ENCODE measurements around the gene PSMF1.

PSMF1 gene

DNA sequence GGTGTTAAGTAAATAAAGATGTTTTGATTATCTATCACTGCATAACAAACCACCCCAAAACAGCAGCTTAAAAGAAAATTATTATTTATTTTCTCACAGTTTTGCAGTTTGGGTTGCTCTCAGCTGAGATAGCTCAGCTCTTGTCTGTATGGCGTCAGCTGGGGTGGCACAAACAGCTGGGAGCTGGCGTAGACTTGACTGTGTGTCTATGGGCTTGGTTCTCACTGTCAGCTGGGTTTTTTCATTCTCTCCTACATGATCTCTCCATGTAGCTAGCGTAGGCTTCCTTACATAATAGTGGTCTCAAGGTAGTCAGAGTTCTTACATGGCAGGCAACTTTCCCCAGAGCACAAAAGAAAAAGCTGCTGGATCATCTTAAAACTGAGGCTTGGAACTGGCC lies 72.9 kb downstream of the PSMF1 start:
- no peak for DNase-seq

DNA sequence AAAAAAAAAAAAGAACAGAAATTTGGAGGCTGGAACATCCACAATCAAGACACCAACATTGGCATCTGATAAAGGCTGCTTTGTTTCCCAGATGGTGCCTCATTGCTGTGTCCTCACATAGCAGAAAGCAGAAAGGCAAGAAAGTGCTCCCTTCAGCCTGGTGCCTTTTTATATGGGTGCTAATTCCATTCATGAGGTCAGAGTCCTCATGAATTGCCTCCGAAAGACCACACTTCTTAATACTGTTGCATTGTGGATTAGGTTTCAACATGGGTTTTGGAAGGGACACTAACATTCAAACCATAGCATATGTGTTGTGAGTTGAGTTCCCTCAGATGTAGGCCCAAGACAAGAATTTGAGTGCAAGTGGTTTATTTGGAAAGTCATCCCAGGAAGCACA lies 76.8 kb downstream of the PSMF1 start:
- no peak for DNase-seq

GRCh38 chr20:1196634-1197033 lies 78.2 kb downstream of the PSMF1 start:
- DNase-seq = no peak

- DNase-seq = no peak
These were observed 79.4 kb downstream of the PSMF1 start for GRCh38 chr20:1197801-1198200.

DNA sequence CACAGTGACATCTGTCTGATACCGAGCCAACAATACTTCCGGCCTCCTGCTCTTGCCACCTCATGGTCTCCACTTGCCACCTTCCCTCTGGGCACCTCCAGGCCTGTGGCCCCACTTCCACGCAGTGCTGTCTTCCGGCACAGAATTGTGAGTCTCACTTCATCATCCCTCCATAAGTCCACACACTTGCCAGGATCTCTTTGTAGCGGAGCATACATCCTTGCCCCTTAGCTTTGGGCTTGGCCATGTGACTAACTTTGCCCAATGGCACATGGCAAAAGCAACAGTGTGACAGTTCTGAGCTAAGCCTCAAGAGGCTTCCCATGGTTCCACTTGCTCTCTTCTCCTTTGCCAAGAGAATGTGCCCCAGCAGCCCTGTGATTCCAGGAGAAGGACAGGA lies 80.3 kb downstream of the PSMF1 start:
- no peak for DNase-seq

DNA sequence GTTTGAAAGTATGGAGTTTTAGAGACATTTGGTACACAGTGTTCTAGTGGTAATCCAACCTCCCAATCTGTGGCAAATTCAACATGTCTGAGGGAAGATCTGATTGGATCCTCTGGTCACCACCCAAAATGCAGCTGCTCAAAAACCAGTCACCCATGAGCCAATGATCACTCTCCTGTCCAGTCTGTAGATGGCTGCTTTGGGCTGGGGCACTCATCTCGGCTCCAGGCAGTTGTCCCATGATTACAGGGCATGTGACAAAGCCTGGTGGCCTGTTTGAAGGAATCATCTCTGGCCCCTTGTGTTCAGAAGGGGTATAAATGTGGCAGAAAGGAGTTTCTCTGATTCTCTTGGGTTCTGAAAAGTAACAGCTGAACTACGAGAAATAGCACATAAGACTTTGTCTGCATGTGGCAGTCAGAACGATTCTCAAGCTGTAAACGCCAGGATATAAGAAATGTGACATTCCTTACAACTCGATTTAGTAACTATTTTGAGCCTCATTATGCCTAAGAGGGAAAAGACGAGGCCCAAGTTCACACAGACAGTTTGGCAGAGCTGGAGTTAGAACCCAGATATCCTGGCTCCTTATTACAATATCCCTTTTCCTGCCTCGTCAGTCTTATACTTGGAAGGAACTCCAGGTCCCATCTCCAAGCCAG lies 80.9 kb downstream of the PSMF1 start:
- no peak for DNase-seq

DNA sequence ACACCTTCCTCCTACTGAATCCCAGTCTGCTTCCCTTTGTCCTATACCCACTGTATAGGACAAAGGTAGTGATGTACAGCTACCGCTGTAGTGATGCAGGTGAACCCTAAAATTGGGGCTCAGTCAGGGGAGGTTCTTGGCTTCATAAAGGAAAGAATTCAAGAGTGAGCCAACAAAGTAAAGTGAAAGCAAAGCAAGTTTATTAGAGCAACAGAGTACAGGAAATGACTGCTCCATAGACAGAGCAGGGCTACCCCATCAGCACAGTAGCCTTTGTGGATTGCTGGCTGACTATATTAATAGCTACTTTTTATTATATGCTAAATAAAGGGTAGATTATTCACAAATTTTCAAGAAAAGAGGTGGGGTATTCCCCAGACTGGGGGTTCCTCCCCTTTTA lies 81.6 kb downstream of the PSMF1 start:
- no peak for DNase-seq

DNA sequence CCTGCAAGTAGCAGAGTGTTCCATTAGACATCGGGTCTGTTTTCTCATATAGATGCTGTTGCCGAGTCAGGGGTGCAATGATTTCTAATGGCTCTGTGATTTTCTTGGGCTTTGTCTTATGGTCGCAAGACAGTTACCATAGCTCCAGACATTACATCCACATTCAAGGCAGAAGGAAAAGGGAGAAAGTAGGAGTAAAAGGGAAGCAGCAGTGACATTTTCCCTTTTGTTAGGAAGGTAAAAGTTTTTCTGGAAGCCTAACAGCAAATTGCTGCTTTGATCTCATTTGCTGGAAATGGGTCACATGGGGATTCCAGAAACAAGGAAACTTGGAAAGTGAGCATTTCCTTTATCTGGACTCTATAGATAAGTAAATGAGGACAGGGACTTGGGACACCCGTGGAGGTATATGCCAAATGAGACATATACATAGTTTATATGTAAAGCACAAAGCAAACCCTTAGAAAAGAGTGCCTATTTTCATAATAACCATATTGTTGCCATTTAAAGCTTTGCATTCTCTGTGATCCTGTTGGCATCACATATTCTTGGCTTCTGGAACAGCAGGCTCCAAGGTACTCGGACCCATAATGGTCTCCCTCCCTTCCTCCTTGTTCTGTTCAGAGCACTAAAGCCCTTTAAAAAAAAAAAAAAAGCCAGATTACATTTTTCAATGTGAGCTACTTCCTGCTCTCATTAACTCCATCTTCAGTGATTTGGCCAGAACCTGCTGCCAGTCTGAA lies 84.5 kb downstream of the PSMF1 start, which contains the start of gene C20orf202:
Gene C20orf202 (plus strand): TSS at position 693 of the 743 bp plus-strand sequence. CDS start 132 bp downstream, outside the sequence.
- DNase-seq = no peak

GRCh38 chr20:1203630-1204029 lies 85.2 kb downstream of the PSMF1 start:
- DNase-seq = no peak

GRCh38 chr20:1204113-1204512 lies 85.7 kb downstream of the PSMF1 start:
- DNase-seq = no peak

GRCh38 chr20:1204576-1204975 lies 86.2 kb downstream of the PSMF1 start:
- DNase-seq = no peak

DNA sequence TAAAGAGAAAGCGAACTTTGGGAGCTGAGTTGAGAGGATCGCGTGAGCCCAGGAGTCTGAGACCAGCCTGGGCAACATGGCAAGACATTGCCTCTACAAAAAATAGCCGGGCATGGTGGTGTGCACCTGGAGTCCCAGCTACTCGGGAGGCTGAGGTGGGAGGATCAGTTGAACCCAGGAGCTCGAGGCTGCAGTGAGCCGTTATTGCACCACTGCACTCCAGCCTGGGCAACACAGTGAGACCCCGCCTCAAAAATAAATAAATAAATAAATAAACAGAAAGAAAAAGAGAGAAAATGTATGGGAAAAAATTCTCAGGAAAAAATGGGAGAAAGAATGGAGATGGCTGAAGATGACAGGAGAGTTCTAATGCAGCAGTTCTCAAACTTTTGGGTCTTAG lies 87.4 kb downstream of the PSMF1 start:
- no peak for DNase-seq

DNA sequence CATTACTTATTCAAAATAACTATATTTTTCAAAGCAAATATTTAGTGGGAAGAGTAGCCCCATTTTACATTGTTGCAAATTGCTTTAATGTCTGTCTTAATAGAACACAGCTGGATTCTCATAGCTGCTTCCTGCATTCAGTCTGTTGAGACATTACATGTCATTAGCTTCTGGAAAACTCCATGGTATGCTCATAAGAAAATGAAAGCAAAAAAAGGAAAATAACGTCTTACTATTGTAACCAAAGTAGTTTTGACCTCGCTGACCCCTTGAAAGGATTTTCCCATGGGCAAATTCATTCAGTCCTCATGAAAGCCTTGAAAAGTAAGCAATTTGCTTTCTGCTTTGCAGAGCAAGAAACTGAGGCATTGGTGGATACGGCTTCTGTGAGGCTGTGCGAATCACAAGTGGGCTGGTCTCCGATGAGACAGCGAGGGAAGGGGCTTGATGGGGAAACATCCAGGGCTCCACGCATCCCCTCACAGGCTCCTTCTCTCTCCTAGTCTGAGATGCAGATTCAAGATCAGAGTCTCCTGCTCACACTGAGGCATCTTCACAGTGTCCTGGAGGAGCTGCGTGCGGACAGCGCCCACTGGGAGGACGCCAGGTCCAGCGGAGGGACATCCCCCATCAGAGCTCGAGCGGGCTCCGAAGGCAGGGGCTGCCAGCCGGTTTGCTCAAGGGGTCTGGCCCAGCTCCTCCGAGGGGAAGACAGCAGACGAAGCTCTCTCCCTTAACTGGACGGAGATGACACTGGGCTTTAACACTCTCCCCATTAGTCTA lies 88.2 kb downstream of the PSMF1 start:
- no peak for DNase-seq

- no peak for DNase-seq
These were observed 89.0 kb downstream of the PSMF1 start for GRCh38 chr20:1207293-1207878.

DNA sequence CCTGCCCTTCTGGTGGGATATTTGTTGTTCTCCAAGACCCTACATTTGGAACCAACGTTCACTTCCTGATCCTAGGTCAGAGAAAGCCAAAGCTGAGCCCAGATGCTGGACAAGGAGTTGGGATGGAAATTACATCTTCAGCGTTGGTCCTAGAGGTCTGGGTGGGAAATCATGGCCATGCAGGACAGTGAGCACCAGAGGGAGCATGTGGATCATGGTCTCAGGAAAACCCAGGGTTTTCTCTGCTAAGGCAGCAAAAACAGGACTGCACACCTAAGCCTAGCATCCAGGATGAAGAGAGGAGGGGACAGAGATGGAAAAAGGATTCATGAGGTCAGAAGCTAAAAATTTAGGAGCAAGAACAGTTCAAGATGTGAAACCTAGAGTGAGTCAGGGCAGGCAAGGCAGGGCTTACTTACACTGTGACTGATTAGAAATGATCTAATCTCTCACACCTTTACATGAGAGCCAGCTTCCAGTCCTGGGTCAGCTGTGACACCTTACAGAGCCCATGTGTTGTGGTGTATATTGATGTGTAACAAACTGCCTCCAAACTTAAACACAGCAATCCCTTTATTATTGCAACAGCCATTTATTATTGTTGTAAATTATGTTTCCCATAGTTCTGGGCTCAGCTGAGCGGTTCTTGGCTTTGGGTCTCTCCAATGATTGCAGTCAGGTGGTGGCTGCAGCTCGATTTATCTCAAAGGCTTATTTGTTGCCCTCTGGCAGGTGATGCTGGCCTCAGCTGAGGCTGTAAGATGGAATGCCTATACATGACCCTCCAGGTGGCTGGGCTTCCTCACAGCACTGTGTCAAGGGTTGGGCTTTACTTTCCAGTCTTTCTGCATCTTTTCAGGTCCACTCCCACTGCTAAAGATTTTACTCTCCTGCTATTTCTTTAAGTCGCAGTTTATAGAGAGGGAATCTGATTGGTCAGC lies 91.3 kb downstream of the PSMF1 start:
- DNase-seq = no peak

DNA sequence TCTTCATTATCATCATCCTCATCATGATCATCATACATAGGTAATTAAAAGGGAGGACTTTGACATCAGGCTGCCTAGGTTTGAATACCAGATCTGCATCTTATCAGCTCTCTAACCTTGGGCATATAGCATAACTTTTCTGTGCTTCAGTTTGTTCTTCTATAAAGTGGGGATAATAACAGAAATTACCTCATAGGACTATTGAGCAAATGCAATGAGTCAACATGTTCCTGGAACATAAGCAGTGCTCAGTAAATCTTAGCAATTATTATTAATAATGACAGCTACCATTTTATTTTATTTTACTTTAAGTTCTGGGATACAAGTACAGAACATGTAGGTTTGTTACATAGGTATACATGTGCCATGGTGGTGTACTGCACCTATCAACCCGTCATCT lies 92.1 kb downstream of the PSMF1 start:
- DNase-seq = no peak

GRCh38 chr20:1212023-1212422 lies 93.6 kb downstream of the PSMF1 start:
- no peak for DNase-seq

- DNase-seq = peak; percentile 48
These were observed 94.4 kb downstream of the PSMF1 start for GRCh38 chr20:1212607-1213396.

DNA sequence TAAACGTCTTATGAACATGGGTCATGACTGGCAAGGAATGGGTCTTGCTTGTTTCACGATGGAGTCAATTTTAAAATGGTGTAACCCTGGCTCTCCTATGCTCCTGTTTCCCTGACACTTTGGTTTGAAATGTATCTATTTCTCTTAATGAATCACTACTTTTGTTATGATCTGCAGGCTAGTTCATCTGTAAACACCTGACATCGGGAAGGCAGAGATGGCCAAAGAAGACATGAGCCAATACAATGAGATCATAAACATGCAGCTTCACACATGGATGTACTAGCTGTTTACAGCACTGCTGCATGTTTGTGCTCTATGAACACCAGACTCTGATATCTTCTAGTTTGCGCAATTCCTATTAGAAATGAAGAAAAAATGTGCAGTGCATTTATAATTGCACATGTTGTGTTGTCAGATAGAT lies 96.4 kb downstream of the PSMF1 start:
- DNase-seq = no peak

GRCh38 chr20:1215386-1216170 lies 97.2 kb downstream of the PSMF1 start:
- no peak for DNase-seq

Measured in effector CD8-positive, alpha-beta T cell (primary cell).